HG03460 (cell line): ENCODE measurements around the gene SLC6A1.

Experiments
- ATAC-seq: cut with Tn5 transposase; IDR thresholded peaks from one replicate; pipeline ENCODE4 v1.9.1; 2021; ENCODE audit not compliant: unreplicated experiment

SLC6A1 gene

DNA sequence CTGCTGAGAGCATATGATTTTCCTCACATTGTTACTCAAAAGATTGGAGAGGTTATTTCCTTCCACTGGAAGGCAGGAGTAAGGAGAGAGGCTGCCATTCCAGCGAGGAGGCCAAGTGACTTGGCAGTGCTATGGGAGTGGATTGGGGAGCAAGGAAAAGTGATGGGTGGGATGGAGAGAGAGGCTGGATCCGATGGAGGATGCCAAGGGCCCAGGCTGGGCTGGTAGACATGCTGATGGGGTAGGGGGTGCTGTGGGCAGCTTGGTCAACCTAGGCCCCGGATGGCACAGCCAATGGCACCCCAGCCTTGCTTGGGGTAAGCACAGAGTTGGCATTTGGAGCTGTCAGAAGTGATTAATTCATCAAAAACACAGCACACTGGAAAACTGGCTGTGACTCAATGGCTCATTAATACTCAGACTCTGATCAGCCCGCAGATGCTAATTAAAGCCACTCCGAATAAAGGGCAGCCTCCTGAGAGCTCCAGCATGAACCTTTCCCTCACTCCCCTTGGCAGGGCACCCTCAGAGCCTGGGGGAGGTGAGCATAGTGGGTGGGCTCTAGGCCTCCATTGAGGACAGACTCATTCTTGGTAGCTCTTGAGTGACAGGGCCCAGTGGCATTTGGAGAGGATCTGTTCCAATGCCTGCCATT, 22.1 kb upstream of the SLC6A1 start:
- no peak for ATAC-seq

DNA sequence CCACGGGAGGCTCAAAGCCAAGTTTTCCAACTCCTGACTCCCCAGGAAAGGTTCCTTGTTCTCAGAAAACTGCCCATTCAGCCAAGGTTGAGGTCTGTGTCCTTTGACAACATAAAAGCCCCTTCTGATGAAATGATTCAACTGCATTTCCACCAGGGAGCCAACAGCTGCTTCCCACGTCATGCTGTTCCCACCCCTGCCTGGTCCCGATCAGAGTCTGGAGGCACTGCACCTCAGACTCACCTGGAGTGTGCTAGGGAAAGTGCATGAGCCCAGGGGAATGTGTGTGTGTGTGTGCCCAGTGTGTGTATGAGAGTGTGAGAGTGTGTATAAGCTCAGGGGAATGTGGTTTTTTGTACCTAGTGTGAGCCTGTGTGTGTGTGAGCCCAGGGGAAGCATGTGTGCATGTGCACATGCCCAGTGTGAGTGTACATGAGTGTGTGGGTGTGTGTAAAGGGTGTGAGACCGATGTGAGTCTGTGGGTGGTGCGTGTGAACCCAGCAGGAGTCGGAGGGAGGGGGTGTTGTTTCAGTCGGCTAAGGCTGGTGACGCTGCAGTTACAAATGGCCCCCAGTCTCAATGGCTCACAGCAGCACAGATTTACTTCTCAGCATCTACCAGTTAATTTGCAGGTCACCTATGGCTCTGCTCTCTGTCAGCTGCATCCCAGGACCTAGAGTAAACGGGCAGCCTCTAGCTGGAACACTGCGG, 20.3 kb upstream of the SLC6A1 start:
- no peak for ATAC-seq

DNA sequence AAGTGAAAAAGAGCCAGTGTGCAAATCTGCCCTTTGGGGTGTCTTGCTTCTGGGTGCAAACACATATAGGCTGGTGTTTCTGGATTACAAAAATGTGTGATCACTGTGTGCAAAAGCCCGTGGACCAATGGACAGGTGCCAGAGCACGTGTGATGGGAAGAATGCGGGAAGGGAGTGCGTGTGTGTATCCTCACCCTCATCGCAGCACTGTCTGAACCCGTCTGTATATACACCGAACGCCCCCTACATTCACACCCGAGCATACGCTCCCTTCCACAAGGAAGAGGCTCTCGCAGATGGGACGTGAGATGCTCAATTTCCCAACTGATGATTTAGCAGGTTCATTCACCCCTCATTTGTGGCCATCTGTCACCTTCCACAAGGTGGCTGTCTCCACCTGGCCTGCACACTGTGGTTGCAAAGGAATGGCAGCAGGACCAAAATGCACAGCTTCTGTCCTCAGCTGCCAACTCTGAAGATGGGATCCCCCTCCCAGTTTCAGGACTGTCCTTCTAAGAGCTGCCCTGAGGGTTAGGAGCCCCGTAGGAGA, 19.4 kb upstream of the SLC6A1 start:
- ATAC-seq, result no peak

DNA sequence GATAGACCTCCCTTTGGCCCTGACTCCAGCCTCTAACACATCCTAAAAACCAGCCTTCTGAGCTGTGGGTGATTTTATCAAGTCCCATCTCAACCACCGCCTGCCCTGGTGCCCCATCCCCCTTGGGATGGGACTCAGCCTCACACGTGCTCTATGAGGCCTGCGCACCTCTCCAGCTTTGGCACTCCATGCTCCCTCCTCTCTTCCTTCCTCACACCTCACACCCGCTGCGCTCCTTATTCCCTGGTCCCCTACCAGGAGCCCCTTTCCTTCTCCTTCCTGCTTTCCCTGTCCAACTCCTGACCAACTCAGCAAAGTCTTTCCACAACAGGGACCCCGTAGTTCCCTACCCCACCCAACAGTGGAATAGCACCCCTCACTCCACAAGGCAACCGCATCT, 18.4 kb upstream of the SLC6A1 start:
- no peak for ATAC-seq

DNA sequence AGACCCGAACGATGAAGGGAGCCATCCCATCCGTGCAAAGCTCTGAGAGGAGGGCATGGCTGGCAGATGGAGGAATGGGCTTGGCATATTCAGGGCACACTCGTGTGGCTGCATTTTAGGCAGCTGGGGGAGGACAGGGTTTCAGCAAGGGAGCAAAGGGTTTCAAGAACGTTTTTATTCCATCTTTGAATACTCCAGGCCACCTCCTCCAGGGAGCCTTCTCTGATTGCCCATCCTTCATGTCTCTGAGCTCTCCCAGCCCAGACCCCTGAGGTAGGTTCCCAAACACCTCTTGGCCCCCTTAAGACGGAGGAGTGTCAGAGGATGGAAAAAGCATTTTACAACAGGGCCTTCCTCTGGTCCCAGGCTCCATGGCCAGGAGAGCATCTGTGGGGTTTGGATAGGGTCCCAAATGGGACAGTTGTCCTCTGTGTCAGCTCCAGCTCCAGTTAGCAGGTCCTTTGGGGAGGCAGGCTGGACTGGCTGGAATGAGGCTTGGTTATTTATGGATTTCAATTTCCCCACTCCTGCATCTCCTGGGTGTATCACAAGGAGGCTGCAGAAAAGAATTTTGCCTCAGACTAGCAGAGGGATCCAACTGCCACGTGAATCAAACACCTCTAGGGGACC, 17.7 kb upstream of the SLC6A1 start:
- no peak for ATAC-seq

DNA sequence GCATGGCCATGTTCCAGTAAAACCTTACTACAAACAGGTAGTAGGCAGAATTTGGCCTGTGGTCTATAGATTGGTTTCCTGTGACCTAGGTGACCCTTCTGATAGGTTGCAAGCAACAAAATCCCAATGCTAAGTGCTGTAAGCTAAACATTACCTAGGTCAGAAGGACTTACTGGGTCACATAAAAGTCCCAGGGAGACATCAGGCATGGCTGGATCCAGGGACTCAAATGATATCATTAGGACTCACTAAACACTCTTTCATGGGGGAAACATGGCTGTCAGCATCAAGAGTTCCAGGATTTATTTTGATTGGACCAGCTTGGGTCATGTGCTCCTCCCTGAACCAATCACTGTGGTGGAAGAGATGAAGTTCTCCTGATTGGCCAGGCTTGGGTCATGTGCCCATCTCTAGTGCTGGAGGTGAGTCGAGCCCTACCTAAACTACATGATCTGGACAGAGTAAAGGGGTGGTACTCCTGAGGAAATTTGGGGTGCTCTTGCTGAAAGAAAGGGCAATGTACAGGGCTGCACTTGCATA, 16.8 kb upstream of the SLC6A1 start:
- ATAC-seq, result no peak

DNA sequence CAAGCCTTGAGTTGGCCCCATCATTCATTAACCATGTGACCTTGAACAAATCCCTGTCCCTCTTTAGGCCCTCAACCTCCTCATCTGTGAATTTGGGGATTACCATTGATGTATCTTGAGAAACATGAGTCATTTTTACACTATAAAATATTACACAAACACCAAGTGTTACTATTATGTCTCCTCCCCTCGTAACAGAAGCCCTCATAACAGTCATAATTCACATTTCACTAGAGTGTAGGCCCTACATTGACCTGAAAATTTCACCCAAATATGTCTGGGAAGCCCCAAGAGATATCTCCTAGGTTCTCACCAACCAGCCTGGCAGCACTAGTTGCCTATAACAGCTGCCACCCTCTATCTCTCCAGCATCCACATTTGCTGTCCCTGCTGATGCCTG, 15.8 kb upstream of the SLC6A1 start:
- ATAC-seq, result no peak

DNA sequence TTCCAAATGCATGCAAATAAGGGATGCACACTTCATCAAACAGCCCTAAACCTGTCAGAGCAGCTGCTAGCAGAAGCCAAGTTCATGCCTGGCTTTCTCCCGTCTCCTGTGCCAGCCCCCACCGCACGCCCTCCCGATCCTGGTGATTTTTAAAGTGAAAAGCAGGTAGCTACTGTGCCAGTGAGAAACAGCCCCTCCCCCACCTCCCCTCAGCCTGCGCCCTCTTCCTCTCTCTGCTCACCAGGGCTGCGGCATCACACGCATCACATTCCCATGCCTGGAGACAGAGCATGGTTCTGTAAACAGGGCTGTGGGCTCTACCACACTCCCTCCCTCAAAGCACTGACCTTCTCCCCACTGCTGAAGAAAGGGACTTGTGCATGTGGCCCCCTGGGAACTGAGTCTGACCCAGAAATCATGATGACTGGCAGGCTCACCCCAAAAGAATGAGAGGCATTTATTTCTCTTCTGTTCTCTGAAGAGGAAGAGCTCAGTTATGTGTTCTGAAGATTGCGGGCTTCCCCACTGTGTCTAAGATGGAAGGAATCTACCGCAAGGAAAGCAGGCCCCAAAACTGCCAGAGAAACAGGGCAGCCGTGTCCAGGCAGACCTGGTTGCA, 14.5 kb upstream of the SLC6A1 start:
- ATAC-seq, result no peak

DNA sequence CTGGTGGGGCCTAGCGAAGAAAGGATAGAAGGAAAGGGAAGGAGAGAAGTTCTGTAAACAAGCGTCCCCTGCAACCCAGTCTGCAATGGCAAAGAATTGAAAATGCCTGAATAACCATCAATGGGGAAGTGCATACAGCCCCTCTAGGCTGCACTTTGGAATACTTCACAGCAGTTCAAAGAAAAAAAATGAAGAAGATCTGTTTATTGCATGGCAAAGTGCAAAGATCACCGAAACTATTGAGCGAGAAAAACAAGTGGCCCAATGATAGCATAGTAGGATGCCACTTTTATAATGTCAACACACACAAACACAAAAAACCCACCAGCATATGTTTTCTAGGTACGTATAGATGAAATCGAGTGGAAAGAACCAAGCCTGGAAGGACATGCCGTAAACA, 13.6 kb upstream of the SLC6A1 start:
- ATAC-seq, result no peak

DNA sequence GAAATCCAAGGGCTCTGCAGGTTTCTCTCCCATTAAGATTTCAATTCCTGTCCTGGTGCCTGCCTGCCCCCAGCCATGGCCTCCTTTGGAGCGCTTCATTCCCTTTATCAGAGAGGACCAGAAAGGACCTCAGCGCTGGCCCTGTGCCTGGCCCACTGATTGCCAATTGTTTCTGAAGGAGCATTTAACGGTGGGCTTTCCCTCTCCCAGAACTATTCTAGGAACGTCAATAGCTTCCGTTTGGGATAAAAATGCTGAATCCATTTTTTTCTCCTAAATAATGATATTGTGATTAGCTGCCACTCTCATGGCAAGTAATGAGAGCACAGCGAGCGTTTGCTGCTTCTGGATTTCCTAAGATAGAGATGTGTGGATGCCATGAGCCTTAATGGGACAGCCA, 12.2 kb upstream of the SLC6A1 start:
- no peak for ATAC-seq

DNA sequence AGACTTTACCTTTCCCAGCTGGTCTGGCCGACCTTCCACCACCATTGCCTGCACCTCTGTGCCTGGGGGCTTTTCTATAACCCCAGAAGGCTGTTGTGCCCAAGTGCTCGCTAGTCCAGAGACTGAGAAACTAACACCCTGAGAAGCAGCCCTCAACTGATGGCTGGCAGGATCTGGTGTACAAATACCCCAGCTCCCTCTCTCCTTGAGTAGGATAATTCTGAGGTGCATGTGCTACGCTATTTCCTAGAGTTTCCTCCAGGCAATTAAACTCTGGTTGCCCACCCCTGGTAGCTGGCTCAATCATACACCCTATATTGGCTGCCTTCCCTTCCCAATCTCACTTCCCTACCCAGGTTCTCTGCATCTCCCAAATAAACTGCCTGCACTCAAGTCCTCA, 11.5 kb upstream of the SLC6A1 start:
- ATAC-seq, result no peak

DNA sequence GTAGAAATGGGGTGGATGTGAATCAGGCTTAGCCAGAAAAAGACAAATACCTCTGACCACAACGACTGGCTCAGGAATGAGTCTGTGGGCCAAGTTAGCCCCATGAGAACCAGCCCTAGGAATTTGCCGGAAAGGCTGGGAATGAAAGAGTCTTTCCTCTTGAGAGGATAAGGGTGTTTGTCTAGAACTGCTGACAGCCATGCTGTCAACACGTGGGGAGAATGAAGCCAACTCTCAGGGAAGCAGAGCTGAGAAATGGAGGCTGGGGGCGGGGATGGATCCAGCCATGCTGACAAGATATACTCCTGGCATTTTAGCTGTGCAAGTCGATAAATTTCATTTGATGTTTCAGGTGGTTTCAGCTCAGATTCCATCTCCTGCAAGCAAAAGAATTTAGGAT, 10.6 kb upstream of the SLC6A1 start:
- ATAC-seq, result no peak

DNA sequence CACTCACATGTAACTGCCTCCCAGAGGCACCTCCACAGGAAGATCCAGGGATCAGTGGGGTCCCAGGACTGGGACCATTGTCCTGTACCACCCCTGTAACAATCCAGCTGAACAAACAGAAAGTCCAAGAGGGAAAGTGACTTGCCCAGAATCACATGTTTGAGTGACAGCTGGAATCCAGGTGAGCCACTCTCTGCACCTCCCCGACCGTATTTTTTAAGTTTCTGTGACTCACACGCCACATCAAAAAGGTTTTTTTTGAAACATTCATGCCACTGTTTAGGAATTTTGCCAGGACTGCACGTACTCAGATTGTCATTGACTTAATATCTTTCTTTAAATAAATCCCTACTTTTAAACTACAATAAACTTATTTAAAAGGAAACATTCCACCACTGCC, 9.8 kb upstream of the SLC6A1 start:
- no peak for ATAC-seq

DNA sequence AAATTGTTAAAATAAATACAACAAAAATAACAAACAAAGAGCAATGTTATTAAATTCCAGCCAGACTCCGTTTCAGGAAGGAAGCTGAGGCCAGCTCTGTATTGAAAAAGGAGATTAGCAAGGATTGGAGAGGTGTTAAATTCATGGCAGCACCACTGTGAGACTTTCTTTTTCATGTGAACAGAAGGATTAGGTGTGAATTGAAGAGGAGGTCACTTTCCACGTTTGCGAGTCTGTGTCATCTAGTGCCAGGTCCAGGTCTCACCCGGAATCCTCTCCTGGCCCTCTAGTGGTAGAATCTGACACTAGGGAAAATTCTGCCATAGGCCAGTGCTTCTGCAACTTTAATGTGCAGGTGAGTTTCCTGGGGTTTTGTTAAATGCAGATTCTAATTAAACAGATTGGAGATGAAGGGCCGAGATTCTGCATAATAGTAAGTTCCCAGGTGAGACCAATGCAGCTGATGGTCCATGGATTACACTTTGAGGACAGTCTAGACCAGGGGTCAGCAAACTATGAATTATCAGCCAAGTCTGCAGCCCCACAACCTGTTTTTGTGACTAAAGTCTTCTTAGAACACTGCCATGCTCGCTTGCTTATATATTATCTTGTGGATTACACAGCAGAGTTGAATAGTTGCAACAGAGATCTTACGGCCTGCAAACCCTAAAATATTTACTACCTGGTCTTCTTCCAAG, 9.2 kb upstream of the SLC6A1 start:
- ATAC-seq, result no peak

DNA sequence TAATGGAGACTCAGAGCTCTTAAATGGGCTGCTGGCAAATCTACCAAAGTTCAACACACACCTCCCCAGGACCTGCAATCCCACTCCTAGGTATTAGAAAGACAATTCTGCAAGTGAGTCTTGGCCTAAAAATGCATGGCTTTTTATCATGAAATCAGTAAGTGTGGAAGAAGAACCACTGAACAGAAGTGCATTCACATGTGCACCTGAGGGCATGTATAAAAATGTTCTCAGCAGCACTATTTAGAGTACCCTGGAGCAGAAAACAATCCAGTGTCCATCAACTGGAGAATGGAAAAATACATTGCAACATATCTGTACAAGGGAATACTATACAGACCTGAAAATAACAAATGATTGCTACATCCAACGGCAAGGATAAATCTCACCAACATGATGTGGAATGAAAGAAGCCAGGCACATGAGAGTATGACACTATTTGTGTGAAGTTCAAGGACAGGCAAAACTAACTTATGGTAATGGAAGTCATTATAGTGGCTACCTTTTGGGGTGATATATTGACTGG, 8.1 kb upstream of the SLC6A1 start:
- no peak for ATAC-seq

DNA sequence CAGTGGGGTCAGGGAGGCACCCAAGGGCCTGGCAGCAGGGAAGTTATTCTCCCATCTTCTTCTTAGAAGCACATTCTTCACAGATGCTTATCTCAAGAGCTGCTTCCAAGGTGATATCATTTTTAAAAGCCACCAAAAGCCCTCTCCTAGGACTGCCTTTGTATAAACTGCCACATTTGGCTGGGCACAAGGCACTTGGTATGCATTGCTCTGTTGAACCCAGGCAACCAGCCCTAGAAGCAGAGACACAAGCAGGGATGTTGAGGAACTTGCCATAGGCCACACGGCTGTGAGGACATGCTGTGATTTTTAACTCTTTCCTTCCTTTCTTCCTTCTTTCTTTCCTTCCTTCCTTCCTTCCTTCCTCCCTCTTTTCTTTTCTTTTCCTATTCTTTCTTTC, 7.4 kb upstream of the SLC6A1 start:
- ATAC-seq, result no peak

DNA sequence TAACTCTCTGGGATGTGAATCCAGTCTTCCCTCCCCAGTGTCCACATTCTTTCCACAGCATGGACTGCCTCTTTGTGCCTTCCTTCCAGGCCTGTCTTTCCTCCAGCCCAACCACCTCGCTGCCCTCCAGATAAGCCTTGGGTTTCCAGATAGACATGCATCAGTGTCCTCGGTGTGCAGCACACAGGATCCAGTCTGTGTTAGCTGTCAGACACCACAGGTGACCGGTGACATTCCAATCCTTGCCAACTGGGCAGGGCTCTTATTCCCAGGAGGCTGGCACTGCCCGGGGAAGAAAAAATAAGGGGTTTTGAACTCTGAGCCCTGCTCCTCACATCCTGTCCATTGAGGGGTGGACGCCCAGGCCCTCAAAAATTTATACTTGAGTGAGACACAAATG, 6.0 kb upstream of the SLC6A1 start:
- ATAC-seq, result no peak

DNA sequence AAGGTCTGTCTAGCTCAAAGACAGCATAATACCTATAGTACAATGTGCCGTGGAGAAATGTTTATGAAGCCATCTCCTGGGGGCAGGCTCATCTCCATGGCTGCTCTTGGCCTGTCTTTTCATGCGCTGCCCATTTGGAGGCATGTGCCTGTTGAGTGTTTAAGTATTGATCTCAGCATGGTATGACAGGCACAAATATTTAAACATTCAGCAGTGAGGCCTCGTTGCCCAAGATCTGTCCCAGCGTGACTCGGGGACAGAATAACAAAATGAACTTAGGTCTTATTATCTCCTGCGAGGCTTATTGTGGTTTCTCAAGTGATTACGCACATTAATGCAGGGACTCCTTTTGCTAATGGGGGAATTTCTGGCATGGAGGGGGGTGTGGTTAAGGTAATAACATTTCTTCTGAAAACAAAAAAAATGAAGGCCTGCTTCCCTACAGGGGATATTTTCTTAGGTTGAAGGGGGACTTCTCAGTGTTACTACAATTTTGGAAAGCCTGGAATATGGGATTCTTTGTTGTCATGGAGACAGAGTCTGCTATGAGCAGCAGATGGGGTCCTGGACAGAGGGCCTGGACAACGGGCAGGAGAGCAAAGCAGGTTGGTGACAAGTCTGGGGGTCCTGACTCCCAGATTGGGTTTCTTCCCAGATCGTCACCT, 4.4 kb upstream of the SLC6A1 start:
- ATAC-seq, result no peak

DNA sequence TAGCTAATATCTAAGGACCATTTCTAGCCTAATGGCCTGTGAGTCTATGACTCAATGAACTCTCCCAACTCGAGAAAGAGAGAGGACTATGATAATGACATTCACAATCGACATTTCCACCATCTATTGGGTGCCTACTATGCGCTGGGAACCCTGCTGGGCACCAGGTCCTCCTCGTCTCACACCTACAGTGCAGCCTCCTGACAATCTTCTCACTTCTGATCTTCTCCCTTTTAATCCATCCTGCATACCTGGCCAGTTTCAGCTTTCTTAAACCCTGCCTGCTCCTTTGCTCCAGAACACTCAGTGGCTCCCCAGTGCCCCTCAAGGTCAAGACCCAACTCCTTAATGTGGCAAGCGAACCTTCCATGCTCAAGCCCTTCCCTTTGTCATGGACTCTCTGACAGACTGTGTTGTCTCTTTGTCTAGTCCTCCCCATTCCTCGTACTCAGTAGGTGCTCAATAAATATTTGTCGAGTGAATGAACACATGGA, 3.5 kb upstream of the SLC6A1 start:
- ATAC-seq, result no peak
